Adrenal gland (tissue), 5 donors: ENCODE results near the gene LY86.

Experiments used
- POLR2A ChIP-seq, 2 donors: fragments of 450-650 bp; IDR thresholded peaks; one replicate each; pipeline ENCODE4 v1.6.1; 2017; ENCODE audit warnings: antibody characterized with exemption in 2 of 2, mild to moderate bottlenecking in 2 of 2, moderate library complexity in 1 of 2
- TF ChIP-seq, protein P1 (sequence below), 6 experiments: fragments of 450-650 bp in 4 of 6; fragments of 200-600 bp in 2 of 6; sonication (generic) in 1 of 6; IDR thresholded peaks; 1 replicate in 5 of 6; 2 replicates in 1 of 6; pipeline versions ENCODE4 v1.5.1 to v1.8.0; 2016 to 2021; ENCODE audit warnings: antibody characterized with exemption in 6 of 6, mild to moderate bottlenecking in 2 of 6, moderate library complexity in 1 of 6
- donor health status: DM: no; HTN: no; CAD: no.

DNA sequence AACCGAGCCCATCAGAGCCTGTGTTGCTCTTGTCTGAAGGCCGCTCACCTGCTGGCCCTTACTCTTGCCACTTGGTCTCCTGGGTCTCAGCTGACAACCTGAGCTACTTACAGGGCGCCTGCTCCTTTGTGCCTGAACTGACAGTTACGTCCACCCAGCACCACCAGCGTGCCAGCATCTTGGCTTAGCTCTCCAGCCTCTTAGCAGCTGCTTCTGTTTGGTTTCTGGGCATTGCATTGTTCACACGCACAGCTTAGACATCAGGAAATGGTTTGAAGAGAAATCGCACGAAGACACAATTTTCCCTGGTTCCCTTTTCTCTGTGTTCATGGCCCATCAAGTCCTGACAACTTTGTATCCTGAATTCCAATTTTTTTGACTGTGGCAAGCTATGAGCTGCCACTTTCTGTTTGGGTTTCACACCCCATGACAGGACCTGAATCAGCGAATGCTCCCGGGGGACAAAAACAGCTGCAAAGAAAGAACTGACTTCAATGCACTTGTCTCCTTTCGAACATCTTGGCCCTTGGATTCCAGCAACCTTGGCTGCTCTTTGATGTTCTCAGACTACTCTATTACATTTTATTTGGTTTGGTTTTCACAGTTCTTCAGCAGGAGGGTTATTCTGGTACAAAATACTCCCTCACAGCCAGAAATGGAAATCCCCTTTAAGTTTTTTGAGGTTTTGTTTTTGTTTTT is 45.2 kb upstream of the LY86 start:
- TF ChIP-seq POLR2A (IDR thresholded peaks at IDR 0.05), result no peak
- TF ChIP-seq, protein P1, sequence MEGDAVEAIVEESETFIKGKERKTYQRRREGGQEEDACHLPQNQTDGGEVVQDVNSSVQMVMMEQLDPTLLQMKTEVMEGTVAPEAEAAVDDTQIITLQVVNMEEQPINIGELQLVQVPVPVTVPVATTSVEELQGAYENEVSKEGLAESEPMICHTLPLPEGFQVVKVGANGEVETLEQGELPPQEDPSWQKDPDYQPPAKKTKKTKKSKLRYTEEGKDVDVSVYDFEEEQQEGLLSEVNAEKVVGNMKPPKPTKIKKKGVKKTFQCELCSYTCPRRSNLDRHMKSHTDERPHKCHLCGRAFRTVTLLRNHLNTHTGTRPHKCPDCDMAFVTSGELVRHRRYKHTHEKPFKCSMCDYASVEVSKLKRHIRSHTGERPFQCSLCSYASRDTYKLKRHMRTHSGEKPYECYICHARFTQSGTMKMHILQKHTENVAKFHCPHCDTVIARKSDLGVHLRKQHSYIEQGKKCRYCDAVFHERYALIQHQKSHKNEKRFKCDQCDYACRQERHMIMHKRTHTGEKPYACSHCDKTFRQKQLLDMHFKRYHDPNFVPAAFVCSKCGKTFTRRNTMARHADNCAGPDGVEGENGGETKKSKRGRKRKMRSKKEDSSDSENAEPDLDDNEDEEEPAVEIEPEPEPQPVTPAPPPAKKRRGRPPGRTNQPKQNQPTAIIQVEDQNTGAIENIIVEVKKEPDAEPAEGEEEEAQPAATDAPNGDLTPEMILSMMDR (IDR thresholded peaks at IDR 0.05), result no peak
